HG02852 (cell line): ENCODE measurements around the gene CECR2.
"Not testable (repeated sequence)": the region's sequence is repeated elsewhere in the genome, so short reads cannot be mapped to it uniquely, and the experiment has no call there.

ENCODE experiments used
- ATAC-seq: cut with Tn5 transposase; IDR thresholded peaks from one replicate; pipeline ENCODE4 v1.9.1; 2021; ENCODE audit warnings: mild to moderate bottlenecking, moderate library complexity; ENCODE audit not compliant: unreplicated experiment

Gene CECR2

GRCh38 chr22:17493419-17493981 is 124.2 kb downstream of the CECR2 start:
- no peak for ATAC-seq

GRCh38 chr22:17496841-17497240 is 127.6 kb downstream of the CECR2 start:
- no peak for ATAC-seq

- ATAC-seq = no peak
Measured at GRCh38 chr22:17501679-17502285, 132.5 kb downstream of the CECR2 start.

GRCh38 chr22:17508110-17508509 is 138.8 kb downstream of the CECR2 start:
- no peak for ATAC-seq

GRCh38 chr22:17512960-17513359 is 143.7 kb downstream of the CECR2 start:
- no peak for ATAC-seq

DNA sequence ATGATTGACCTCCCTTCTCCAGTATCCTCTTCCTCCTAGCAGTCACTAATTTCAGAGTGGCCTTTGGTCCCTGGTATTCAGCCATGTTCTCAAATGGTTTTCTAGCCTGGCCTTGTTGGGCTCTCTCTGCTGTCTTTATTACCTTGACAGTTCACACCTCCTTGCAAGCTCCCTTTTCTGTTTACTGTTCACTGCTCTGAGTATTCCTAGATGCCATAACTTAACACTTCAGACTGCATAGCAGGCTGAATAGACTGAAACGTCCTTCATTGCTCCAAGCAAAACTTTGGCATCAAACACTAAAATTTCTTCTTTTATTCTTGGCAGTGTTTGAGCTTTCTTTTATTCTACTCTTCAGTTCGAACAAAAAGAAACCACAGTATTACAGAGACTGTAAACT is 144.4 kb downstream of the CECR2 start:
- no peak for ATAC-seq

DNA sequence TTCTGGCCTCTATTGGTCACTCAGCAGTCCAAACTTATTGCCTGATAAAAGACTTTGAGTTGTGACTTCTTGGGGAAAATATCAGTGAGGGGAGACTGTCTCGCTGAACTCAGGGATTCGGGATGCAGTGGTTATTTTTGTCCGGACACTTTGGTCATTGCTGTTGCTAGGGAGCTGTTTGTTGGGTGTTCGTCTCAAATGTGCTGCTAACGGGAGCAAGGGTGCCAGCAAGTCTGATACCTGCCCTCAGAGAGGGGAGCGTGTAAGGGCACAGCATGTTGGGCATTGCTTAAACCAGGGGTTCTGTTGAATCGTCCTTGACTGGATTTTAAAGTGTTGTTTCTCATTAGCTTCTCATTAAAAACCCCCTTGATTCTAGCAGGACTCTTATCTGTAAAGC is 144.8 kb downstream of the CECR2 start:
- no peak for ATAC-seq

DNA sequence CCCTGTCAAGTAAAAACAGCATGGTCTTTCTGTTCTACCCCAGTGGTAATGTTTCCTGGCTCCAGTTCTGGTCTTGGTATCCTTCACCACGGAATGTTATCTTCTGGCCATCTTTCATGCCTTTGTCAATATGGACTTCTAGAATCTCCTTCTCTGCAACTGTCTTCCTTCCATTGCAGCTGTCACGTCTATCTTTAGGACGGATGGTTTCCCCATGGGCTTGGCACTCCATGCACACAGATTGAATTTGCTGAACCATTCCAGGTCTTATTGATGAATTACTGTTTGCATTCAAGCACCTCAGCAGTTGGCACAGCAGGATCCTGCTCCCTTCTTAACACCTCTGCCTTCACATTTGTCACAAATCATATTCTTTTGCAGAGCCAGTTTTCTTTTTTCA is 149.1 kb downstream of the CECR2 start:
- no peak for ATAC-seq

- ATAC-seq = not testable (repeated sequence)
Measured at GRCh38 chr22:17521971-17522370, 152.7 kb downstream of the CECR2 start.

- ATAC-seq = no peak
Measured at GRCh38 chr22:17523925-17524324, 154.7 kb downstream of the CECR2 start.

- ATAC-seq = no peak
Measured at GRCh38 chr22:17536269-17536668, 167.0 kb downstream of the CECR2 start.

GRCh38 chr22:17537155-17537554 is 167.9 kb downstream of the CECR2 start:
- ATAC-seq = no peak

DNA sequence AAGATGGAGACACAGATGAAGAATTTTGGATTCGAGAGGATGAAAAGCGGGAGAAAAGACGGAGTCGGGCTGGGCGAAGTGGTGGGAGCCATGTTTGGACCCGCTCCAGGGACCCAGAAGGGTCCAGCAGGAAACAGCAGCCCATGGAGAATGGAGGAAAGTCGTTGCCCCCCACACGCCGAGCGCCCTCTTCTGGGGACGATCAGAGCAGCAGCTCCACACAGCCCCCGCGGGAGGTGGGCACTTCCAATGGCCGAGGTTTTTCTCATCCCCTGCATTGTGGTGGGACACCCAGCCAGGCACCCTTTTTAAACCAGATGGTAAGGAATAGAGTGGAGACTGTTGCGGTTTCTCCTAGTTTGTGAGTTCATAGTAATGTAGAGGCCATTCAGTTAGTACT is 171.2 kb downstream of the CECR2 start:
- ATAC-seq = no peak

DNA sequence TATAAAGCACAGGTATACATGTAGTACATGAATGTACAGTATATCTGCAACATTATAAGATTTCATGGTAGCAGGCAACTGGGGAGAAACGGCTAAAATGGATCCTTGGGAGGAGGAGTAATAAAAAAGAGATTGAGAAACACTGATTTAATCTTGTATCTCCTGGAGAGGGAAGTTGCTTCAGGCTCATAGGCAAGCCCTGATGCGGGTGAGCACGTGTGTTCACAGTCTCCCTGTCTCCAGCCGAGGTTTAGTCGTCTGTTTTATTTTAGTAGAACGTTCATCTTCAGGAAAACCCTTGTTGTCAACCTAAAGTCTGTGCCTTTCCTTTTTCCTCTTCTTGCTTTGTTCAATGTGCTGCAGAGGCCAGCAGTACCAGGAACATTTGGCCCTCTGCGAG is 172.2 kb downstream of the CECR2 start:
- no peak for ATAC-seq

DNA sequence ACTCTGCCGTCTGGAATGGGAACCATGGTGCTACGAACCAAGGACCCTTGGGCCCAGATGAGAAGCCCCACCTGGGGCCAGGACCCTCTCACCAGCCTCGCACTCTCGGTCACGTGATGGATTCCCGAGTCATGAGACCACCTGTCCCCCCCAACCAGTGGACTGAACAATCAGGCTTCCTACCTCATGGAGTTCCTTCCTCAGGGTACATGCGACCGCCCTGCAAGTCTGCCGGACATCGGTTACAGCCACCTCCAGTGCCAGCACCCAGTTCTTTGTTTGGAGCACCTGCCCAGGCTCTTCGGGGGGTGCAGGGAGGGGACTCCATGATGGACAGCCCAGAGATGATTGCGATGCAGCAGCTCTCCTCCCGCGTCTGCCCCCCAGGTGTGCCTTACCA is 173.2 kb downstream of the CECR2 start:
- no peak for ATAC-seq

DNA sequence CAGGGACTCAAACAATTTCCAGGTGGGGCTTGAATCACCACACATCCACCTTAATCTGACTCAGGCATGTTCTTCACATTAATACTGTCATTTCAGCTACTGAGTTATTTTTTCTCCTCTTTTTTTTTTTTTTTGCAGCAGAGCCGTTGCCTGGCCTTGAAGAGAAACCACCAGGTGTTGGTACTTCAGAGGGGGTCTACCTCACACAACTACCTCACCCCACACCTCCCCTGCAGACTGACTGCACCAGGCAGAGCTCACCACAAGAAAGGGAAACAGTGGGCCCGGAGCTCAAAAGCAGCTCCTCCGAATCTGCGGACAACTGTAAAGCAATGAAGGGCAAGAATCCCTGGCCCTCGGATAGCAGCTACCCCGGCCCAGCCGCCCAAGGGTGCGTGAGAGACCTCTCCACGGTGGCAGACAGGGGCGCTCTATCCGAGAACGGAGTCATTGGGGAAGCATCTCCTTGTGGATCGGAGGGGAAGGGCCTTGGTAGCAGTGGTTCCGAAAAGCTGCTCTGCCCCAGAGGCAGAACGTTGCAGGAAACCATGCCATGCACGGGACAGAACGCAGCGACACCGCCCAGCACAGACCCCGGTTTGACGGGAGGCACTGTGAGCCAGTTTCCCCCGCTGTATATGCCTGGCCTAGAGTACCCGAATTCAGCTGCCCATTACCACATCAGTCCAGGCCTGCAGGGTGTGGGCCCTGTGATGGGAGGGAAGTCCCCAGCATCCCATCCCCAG is 178.9 kb downstream of the CECR2 start:
- no peak for ATAC-seq

- ATAC-seq = no peak
Measured at GRCh38 chr22:17548756-17549035, 179.4 kb downstream of the CECR2 start.

DNA sequence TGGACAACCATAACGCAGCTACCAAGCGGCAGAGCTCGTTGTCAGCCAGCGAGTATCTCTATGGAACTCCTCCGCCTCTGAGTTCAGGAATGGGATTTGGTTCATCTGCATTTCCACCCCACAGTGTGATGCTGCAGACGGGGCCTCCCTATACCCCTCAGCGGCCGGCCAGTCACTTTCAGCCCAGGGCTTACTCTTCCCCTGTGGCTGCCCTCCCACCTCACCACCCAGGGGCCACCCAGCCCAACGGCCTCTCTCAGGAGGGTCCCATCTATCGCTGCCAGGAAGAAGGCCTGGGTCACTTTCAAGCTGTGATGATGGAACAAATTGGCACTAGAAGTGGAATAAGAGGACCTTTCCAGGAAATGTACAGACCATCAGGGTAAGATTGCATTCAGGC is 179.9 kb downstream of the CECR2 start:
- ATAC-seq = no peak

DNA sequence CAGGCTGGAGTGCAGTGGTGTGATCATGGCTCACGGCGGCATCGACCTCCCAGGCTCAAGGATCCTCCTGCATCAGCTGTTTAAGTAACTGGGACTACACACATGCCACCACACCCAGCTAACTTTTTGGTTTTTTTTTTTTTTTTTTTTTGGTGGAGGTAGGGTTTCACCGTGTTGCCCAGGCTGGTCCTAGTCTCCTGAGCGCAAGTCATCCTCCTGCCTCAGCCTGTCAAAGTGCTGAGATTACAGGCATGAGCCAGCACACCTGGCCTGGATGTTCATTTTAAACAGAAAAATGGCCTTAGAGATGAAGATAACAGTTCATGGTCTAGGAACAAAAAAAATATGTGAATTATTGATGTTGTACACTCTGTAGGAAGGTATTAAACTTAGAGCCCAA is 180.4 kb downstream of the CECR2 start:
- no peak for ATAC-seq

DNA sequence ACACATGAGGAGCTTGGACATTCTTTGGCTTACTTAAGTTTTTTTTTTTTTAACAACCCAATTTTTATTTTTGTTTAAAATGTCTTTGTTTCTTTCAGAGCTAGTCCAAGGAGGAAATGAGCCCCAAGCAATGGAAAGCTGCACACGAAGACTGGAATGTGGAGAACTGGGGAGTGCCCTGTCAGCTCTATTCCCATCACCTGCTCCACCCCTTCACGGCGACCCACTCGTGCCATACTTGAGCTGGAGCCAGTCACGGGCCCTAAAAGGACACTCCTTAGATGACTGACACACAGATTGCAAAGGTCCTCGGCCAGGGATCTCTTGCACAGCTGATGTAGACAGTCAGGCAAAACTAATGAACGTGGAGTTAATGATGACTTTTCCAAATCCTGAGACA is 183.5 kb downstream of the CECR2 start:
- ATAC-seq = no peak

- no peak for ATAC-seq
Measured at GRCh38 chr22:17554814-17555213, 185.6 kb downstream of the CECR2 start.

DNA sequence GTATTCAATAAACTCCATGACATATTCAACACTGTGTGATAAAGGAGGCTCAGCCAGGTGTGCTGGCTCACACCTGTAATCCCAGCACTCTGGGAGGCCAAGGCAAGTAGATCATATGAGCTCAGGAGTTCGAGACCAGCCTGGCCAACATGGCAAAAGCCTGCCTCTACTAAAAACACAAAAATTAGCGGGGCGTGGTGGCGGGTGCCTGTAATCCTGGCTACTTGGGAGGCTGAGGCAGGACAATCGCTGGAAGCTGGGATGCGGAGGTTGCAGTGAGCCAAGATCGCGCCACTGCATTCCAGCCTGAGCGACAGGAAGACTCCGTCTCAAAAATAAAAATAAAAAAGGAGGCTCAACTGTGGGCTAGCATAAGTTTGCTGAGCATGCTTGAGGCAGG is 189.9 kb downstream of the CECR2 start:
- no peak for ATAC-seq
